CD4-positive, alpha-beta T cell (primary cell): ENCODE data around the gene SLC51A. TPM values are rescaled to one million over a fixed set of nuclear protein-coding genes. Genes with fewer than 3 reads are reported as not detected.

Experiments
- ATAC-seq: fragments of 200-7000 bp; cut with Tn5 transposase; one replicate; pipeline ENCODE4 v1.10.0; 2022; ENCODE audit warnings: mild to moderate bottlenecking; ENCODE audit not compliant: poor library complexity
- CTCF ChIA-PET: fragments of 350-600 bp; sonication (Branson Sonifier 250); formaldehyde crosslinking; loops from one replicate; lab custom pipeline; 2021; ENCODE audit warnings: antibody characterized with exemption, inconsistent platforms; lab: Charles Lee
- POLR2A ChIA-PET: fragments of 350-600 bp; sonication (Branson Sonifier 250); formaldehyde crosslinking; loops from one replicate; lab custom pipeline; 2021; ENCODE audit warnings: antibody characterized with exemption, inconsistent platforms; lab: Charles Lee
- DNase-seq, 14 experiments: peaks; one replicate each; pipeline ENCODE4 v3.0.0-alpha.2; 2013 to 2020; ENCODE audit warnings: mixed read lengths in 2 of 14
- H3K27ac ChIP-seq, 2 donors: one replicate each; pipeline versions ENCODE4 v1.5.1 to v1.7.0; 2013; ENCODE audit warnings: low read length in 2 of 2, low read depth in 1 of 2, mild to moderate bottlenecking in 1 of 2
- H3K27me3 ChIP-seq, 2 experiments: 1 replicate in 1 of 2; 2 replicates in 1 of 2; pipeline versions ENCODE4 v1.6.1 to v1.7.0; 2013; ENCODE audit warnings: low read length in 2 of 2, control low read depth in 1 of 2, mild to moderate bottlenecking in 1 of 2, moderate library complexity in 1 of 2; ENCODE audit not compliant: insufficient read depth in 2 of 2, control insufficient read depth in 1 of 2
- H3K36me3 ChIP-seq: one replicate; pipeline ENCODE4 v1.6.1; 2013; ENCODE audit warnings: low read length, control low read depth; ENCODE audit not compliant: insufficient read depth
- H3K4me1 ChIP-seq: one replicate; pipeline ENCODE4 v1.6.1; 2013; ENCODE audit warnings: low read length, control low read depth; ENCODE audit not compliant: insufficient read depth
- H3K4me3 ChIP-seq: one replicate; pipeline ENCODE4 v1.5.1; 2013; ENCODE audit warnings: mild to moderate bottlenecking, low read length, moderate library complexity
- H3K9me3 ChIP-seq, 2 experiments: 1 replicate in 1 of 2; 2 replicates in 1 of 2; pipeline versions ENCODE4 v1.6.1 to v1.7.0; 2013; ENCODE audit warnings: low read length in 2 of 2, mild to moderate bottlenecking in 2 of 2, control low read depth in 1 of 2, moderate library complexity in 1 of 2; ENCODE audit not compliant: control insufficient read depth in 1 of 2, insufficient read depth in 1 of 2
- H3K27ac Mint-ChIP-seq: one replicate; pipeline ENCODE4 v1.8.0; 2020; ENCODE audit warnings: mixed read lengths
- H3K27me3 Mint-ChIP-seq: one replicate; pipeline ENCODE4 v1.8.0; 2021; ENCODE audit warnings: mixed read lengths
- H3K36me3 Mint-ChIP-seq: one replicate; pipeline ENCODE4 v1.8.0; 2021; ENCODE audit warnings: low read depth, mixed read lengths
- H3K4me1 Mint-ChIP-seq: one replicate; pipeline ENCODE4 v1.8.0; 2021; ENCODE audit warnings: low read depth, mixed read lengths
- H3K4me3 Mint-ChIP-seq: one replicate; pipeline ENCODE4 v1.8.0; 2020; ENCODE audit warnings: mild to moderate bottlenecking, mixed read lengths
- H3K9me3 Mint-ChIP-seq: one replicate; pipeline ENCODE4 v1.8.0; 2020; ENCODE audit warnings: mixed read lengths
- CTCF ChIP-seq: fragments of 200-600 bp; IDR thresholded peaks from one replicate; pipeline ENCODE4 v1.8.0; 2022; ENCODE audit warnings: antibody characterized with exemption, mild to moderate bottlenecking
- intact Hi-C, 2 experiments: fragments of 100-400 bp; cut with DNase I in 1 of 2; cut with micrococcal nuclease in 1 of 2; formaldehyde crosslinking; loops; one replicate each; pipeline versions ENCODE4 v1.15.1 to v1.9.0; 2023 to 2025; cut with DNase I, micrococcal nuclease
- total RNA-seq, 174 experiments: library from RNA in 2 of 174; stranded (reverse) in 2 of 174; gene quantifications; one replicate each; pipeline ENCODE4 v1.2.3 and lab custom pipeline; 2021 to 2026

SLC51A gene
- total RNA-seq, 2 experiments from 2014 or later = not detected

GRCh38 chr3:196220991-196221390 is 4.7 kb downstream of the SLC51A start:
- Mint-ChIP-seq H3K4me3 (no peak overlapping the region), H3K27ac (no peak overlapping the region), H3K9me3 (no peaks in the 10 kb centered on the region), H3K36me3 (no peaks in the 10 kb centered on the region), H3K27me3 (peaks cover 4% of the 10 kb centered on the region), H3K4me1 (peaks cover 10% of the 10 kb centered on the region)
- CTCF ChIA-PET = interaction anchor here (0.6 kb wide), 1 partner anchor 54 kb away, joined by 3 read pairs; no protein-coding TSS in a partner anchor
- no peak overlapping the region for H3K27ac ChIP-seq
- H3K36me3 ChIP-seq = no peaks in the 10 kb centered on the region
- DNase-seq (no peak), ATAC-seq (no peak)
- H3K4me3 ChIP-seq = no peak overlapping the region
- POLR2A ChIA-PET = interaction anchor here (0.6 kb wide), 1 partner anchor 281 kb away, joined by 5 read pairs; no protein-coding TSS in a partner anchor
- H3K4me1 ChIP-seq = peaks cover 16% of the 10 kb centered on the region
- no peaks in the 10 kb centered on the region for H3K27me3 ChIP-seq
- no peaks in the 10 kb centered on the region for H3K9me3 ChIP-seq
- TF ChIP-seq CTCF = no peak
- intact Hi-C loops = no loop called here

DNA sequence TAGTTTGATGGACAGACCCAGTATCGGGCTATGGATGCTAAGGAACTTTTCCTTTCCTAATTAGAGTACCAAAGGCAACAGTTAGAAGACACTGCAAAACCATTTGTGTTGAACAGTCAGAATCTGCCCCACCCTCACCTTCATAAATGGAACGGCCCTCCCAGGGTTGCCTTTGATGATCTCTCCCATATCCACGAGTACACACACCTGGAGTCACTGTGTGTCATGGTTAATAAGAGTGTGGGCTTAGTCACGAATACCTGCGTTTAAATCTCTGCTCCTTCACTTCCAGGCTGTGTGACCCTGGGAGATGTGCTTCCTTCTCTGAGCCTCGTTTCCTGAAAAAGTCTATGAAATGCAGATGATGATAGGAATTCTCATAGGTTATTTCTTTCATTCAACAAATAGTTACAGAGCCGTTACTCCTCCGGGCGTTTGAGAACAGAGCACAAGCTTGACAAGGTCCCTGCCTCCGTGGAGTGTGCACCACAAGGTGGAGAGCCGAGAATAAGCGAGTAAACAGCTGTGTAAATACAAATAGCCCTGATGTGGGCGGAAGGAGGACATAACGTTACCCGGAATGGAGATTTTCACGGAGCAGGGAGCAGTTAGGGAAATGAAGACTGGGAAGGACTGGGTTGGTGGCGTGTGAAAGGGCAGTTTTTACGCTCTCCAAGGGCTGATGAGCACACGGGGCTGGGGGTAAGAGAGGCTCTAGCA is 6.7 kb downstream of the SLC51A start:
- H3K4me3 ChIP-seq = no peak overlapping the region
- Mint-ChIP-seq H3K27me3 (peaks cover 4% of the 10 kb centered on the region), H3K4me1 (peaks cover 10% of the 10 kb centered on the region), H3K4me3 (no peak overlapping the region), H3K36me3 (no peaks in the 10 kb centered on the region), H3K9me3 (no peaks in the 10 kb centered on the region), H3K27ac (no peak overlapping the region)
- TF ChIP-seq CTCF = no peak
- ChIA-PET POLR2A (no interaction called here), CTCF (no interaction called here)
- H3K36me3 ChIP-seq = no peaks in the 10 kb centered on the region
- DNase-seq = no peak
- H3K9me3 ChIP-seq = no peaks in the 10 kb centered on the region
- no peaks in the 10 kb centered on the region for H3K27me3 ChIP-seq
- H3K27ac ChIP-seq = no peak overlapping the region
- peaks cover 16% of the 10 kb centered on the region for H3K4me1 ChIP-seq
- no peak for ATAC-seq
- intact Hi-C loops = no loop called here

- CTCF ChIA-PET = interaction anchor here (1.0 kb wide), 1 partner anchor 249 kb away, joined by 3 read pairs; no protein-coding TSS in a partner anchor
- H3K4me1 ChIP-seq = peaks cover 1% of the 10 kb centered on the region
- no peaks in the 10 kb centered on the region for H3K36me3 ChIP-seq
- H3K27me3 ChIP-seq = no peaks in the 10 kb centered on the region
- POLR2A ChIA-PET = no interaction called here
- Mint-ChIP-seq H3K4me1 (no peaks in the 10 kb centered on the region), H3K36me3 (no peaks in the 10 kb centered on the region), H3K4me3 (no peak overlapping the region), H3K9me3 (no peaks in the 10 kb centered on the region), H3K27me3 (peaks cover 4% of the 10 kb centered on the region), H3K27ac (no peak overlapping the region)
- no peak overlapping the region for H3K4me3 ChIP-seq
- no peak overlapping the region for H3K27ac ChIP-seq
- TF ChIP-seq CTCF = no peak
- no peak for ATAC-seq
- H3K9me3 ChIP-seq = no peaks in the 10 kb centered on the region
- intact Hi-C loops = no loop called here
- DNase-seq = no peak
Observed at GRCh38 chr3:196225086-196225485, 8.8 kb downstream of the SLC51A start.
